Activated T-helper 1 cell treated with anti-CD3 and anti-CD28 coated beads, Interleukin-2, amount 50 U/mL, for 16 hours (primary cell): ENCODE measurements around the gene FAM72A.
A peak's percentile ranks its signal among the peaks of the same experiment; 100 is the strongest.
"Not testable (repeated sequence)": the region's sequence is repeated elsewhere in the genome, so short reads cannot be mapped to it uniquely, and the experiment has no call there.

ENCODE experiments used
- DNase-seq, 2 donors: peaks; one replicate each; pipeline ENCODE4 v3.0.0-alpha.2; 2020; ENCODE audit warnings: low read depth in 1 of 2, low spot score in 1 of 2

The FAM72A gene

DNA sequence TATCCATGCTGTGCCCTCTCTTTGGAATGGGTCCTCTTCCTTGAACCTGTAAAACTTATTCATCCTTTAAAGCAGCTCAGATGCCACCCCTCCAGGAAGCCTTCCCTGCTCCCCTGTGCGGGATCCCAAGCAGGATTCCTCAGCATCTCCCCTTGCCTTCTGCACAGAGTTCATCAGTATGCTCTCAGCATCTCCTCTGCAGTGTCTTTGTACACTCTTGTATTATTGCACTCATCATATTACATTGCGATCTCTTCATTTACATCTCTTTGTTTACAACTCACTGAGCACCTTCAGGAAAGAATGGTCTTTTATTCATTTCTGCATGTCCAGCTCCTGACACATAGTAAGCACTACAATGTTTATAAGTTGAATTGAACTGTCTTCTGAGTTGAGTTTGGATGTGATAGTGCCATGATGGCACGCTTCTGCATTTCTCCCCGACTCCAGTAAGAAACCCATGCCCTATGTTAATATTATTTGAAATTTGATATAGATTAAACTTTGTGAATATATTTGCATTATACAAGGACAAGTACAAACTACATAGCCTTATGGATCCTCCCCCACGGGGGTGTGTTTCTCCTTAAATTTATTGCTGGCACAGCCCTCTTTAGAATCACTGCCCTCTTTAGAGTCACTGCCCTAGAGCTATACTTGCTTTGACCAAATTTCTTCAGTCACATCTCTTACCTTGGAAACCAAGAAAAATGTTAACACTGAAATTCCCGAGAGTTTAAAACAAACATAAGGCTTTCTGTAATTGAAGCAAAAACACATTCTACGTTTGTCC lies 13.2 kb upstream of the FAM72A start:
- DNase-seq: not testable (repeated sequence)

DNA sequence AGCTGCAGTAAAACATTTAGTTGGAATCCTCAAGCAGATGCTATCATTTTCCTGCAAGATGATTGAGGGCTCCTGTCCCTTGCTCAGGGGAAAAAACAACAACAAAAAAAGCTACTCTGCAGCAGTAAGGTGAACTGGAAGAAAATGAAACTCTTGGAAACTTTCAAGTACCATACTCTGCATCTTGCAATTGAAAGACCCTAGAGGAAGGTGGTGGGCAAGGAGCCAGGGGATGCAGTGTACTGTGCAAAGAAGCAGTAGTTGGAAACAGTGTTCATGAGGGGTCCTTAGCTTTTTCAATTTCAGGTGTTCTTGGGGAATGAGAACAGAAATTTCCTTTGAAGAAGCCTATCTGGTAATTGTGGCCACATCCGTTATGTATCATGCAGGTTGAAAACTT lies 8.2 kb upstream of the FAM72A start:
- DNase-seq: not testable (repeated sequence)

DNA sequence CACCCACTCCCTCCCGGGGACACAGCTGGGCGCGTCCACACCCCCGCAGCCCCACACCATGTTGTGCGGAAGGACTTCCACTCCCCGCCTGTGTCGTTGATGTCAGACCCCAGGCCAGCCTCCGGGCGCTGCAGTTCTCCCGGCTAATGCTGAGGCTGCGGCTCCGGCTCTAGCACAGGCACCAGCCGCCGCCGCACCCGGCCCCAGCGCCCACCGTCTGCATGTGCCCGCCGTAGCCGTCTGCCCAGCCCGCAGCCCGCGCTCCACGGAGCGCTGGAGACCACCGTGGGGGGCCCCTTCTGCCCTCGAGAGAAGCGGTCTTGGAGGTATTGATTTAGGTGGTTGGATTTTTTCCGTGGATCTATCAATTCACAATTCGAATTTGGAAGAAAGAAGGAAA lies 2.9 kb upstream of the FAM72A start:
- DNase-seq: not testable (repeated sequence)

DNA sequence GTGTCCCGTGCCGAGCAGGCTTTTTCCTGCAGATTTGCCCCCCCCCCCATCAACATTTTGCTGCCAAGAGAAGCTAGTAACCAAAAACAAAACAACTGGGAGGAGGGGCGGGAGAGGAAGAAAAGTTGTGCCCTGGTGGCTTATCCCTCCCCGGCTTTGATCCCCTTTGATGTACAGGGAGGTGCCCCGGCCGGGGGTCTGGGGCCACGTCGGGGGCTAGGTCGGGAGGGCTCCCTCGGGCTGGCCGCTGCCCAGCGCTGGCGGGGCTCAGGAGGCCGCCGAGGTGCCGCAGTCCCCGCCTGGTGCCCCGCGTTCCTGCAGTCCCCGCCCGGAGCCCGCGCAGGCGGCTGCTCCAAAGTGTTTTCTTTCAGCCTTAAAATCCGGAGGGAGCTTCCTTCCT lies 2.2 kb upstream of the FAM72A start:
- not testable (repeated sequence) for DNase-seq

DNA sequence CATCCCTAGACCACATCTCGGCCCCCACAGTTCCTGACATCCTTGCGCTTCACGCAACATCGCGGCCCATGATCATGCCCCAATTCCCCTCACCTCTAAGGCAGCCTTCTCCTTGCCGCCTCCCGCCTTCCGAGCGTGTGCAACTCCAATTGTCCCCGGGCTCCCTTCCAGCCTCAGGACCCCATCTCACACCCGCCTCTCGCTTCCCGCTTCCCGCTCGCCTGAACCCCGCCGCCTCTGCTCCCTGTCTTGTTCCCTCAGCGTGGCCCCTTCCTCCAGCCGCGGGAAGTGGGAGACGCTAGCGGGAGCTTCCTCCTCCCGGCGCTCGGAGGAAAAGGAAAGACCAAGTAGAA lies 1.5 kb upstream of the FAM72A start:
- DNase-seq: not testable (repeated sequence)

DNA sequence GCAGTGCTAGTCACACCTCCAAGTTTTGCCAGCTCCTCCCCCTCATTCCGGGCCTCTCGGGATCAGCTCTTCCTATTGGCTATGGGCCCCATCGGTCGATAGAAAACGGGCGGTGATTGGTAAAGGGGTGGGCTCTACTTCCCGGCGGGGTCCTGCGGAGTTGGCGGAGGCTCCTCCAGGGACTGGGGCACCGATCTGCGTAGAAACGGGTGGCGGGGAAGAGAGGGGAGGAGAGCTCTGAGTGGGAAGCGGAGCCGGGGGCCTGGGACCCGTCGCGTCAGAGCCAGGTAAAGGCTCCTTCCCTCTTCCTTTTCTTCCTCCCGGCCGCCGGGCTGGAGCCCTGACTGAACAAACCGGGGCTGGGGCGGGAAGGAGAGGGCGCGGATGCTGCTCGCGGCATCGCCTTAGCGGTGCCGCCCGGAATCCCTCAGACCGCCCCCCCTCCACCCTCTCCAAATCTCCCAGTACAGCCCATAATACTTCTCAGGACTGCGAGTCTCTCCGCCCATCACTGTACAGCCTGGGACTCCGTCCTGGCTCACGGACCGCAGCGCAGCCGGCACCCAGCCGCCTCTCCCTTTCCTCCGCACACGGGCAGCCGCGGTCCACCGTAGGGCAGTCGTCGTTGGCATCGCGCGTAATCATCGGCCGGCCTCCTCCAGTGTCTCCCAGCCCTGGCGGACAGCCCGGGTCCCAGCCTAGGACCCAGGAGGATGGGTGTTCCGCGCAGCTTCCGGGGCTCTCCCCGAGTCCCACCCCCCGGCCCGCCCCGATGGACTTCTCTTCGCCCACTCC lies 922 bp upstream of the FAM72A start, which contains the start of gene SRGAP2:
Gene SRGAP2, plus strand, starts transcription at position 178 of the 795 bp plus-strand sequence. CDS start 2,430 bp downstream, outside the sequence.
- peak; percentile 7 to 25 for DNase-seq

DNA sequence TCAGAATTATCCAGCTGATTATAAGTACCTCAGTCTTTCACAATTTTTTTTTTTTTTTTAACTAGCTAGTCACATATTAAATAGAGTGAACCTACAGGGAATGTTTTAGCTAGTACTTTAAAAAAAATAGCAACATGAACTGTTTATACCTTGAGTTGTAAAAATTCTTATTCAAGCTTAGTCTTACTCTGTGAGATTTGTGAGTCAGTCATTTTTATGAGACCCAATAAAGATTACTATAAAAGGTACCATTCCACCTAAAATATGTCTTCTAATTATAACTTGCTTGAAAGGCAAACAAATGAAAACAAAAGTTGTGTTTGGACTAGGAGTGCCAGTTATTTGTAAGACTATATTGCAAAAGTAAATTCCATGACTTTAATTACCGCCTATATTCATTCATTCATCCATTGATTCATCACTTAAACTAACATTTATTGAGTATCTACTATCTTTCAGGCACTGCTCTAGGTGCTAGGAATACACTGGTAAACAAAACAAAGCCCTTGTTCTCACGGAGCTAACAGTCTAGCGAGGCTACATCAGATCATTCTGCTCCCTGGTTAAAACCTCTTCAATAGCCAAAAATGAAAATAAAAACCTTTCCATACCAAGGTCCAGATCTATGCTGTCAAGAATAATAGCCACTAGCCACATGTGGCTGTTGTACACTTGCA lies 5.8 kb downstream of the FAM72A start:
- not testable (repeated sequence) for DNase-seq

DNA sequence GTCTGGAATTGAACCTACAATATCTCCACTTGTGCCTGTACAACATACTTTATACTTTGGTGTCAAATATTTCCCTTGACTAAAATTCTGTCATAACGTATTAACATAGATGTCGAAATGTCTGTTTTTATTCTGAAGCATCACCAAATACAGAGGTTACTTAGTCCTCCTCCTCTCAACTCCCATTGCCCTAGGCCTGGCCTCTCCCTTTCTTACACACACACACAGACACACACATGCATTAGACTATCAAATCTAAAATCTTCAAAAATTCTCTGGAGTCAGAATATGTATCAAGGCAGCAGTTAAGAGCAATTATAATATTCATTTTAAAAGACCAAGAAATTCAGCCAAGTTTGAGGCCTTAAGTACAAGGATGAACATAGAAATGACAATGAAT lies 7.5 kb downstream of the FAM72A start:
- not testable (repeated sequence) for DNase-seq

DNA sequence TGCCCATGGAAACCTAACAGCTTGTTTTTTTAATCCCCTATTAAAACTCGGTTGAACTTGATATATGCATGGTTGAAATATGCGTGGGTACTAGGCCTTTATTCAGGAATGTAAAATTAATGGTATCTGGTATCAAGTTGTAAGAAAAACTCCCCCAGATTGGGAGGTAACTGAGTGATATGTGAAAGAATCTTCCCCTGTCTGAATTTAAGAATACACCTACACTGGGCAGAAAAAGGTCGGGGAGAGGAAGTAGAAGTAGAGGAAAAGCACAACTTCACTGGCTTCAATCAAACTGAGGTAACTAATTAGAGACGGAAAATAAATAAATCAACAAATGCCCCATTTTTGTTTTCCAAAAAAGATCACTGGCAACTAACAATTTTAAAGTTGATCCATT lies 15.8 kb downstream of the FAM72A start:
- DNase-seq: not testable (repeated sequence)

DNA sequence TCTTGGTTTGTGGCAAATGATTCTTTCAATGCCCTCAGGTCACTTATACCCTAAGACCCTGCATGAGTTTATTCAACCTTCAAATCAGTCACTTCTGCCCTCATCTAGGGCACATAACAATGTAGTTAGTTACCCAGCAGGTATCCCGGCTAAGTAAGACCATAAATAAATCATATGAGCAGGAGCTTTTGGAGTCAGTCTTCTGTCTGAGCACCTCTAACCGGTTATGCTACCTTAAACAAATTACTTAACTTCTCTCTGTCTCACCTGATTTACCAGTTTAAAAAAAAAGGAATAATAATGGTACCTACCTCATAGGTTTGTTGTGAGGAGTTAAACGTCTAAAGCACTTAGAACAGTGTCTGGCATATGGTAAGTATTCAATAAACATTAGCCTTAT lies 16.9 kb downstream of the FAM72A start:
- DNase-seq: not testable (repeated sequence)

DNA sequence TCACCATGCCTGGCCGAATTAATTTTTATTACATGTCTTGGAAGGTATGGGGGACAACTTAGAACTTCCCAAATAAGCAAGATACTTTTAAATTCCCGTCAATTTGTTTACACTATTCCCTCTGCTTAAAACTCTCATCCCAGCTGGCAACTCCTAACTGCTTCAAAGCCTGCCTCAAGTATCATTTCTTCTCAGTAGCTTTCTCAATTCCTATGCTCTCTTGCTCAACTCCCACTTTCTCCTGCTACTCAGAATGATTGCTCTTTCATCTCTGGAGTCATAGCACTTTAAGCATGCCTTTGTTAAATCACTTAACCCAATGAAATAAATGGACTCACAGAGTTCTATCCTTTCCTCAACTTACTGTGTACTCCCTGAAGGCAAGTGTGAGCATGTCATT lies 18.9 kb downstream of the FAM72A start:
- DNase-seq: not testable (repeated sequence)

DNA sequence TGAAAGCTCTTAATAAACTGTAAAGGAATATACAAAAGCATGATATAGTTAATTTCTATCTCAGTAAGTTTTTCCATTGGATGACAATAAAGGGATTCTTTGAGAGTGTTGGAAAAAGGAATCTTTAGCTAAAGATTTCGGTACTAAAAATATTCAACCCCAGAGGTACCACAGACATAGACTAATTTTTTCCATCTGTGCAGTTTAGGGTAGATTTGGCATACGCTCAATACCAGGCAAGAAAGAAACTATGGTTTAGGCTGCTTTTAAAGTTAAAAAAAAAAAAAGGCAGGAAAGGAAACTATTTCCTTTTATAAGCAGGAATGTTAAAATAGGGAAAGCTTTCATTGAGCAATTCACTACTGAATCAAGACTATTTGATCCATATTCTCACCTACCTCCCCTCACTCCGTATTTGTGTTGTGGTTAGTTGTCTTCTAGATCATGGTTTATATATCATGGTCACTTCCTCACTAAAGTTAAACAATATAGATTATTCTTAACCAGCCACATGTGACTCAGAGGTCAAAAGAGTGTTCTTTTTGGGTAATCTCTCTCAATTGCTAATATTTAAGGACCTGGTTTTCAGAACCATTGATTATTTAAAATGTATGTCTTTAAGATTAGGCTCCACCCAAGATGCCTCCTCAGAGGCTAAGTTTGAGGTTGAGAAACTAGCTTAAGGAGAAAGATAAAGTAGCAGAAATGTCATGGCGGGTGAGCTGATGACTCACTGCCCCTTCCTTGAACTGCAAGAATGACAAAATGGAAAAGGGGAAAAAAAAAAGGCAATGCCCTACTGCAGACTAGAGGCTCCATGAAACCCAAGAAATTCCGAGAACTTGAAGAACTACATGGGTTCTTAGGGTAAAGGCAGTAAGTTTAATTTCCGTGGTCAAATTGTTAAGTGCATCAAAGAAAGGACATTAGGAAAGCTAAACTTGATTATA lies 20.0 kb downstream of the FAM72A start:
- not testable (repeated sequence) for DNase-seq

DNA sequence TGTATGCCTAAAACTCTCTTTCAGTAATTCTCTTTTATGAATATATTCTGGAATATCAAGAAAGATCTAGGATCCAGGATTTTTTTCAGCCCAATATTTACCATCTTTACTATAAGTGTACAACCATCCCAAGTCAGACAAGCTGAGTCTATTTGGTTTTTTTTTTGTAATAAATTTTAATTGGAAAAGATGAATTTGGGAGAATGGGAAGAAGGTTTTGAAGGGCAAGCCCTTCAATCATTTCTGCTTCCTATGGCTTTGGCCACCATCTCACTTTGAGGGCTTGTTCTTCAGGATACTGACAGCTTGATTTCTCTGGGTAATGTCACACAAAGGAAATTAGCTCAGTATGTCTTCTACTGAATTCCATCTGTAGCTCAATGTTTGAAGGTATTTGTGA lies 23.0 kb downstream of the FAM72A start:
- not testable (repeated sequence) for DNase-seq

DNA sequence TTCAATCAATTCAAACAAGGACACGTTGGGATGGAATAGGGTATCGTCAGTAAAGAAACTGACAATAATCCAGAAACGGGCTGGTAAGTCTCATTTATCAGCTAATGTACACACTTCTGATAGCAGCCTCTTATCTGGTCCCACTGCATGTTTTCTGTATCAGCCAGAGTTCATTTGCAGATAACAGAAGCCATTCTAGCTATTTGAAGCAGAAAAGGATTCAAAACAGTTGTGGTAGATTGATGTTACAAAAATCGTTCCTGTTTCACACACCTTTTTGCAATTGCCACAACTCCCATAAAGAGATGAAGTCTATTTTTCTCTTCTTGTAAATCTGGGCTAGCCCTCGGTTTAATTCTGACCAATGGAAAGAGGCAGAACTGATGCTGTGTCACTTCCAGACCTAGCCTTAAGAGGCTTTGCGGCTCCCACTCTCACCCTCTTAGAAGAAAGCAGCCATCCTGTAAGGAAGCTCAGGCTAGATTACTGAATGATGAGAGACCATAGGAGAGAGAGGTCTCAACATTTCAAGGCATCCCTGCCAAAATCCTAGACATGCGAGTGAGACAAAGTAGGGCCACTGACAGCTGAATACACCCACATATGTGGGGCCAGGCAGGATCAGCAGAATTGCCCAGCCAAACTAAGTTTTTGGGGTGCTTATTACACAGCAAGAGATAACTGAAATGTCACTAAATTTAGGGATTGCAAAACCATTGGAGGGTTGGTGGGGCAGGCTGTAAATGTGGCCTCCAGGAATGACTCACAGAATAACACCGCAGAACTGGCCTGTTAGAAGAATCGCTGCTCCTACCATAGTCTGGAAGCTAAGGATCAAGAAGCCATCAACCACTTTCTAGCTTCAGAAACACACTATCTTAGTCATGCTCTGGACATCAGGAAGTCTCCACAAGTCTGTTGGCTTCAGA lies 24.3 kb downstream of the FAM72A start:
- not testable (repeated sequence) for DNase-seq

DNA sequence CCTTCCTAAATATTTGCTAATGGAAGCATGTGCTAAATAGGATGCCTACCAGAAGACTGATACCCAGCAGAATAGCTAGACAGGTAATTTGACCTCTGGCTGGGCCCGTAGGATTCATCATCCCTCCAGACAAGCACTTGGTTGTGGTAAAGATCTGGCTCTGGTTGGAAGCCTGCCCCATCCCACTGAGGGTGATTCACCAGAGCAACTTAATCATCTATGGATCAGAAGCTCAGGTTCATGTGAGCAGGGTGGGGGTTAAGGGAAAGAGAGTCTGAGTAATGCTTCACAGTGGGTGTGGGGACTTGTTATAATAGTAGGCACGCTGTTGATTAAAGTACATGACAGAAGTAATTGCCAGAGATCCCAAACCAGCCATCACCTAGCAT lies 26.5 kb downstream of the FAM72A start:
- DNase-seq: not testable (repeated sequence)

DNA sequence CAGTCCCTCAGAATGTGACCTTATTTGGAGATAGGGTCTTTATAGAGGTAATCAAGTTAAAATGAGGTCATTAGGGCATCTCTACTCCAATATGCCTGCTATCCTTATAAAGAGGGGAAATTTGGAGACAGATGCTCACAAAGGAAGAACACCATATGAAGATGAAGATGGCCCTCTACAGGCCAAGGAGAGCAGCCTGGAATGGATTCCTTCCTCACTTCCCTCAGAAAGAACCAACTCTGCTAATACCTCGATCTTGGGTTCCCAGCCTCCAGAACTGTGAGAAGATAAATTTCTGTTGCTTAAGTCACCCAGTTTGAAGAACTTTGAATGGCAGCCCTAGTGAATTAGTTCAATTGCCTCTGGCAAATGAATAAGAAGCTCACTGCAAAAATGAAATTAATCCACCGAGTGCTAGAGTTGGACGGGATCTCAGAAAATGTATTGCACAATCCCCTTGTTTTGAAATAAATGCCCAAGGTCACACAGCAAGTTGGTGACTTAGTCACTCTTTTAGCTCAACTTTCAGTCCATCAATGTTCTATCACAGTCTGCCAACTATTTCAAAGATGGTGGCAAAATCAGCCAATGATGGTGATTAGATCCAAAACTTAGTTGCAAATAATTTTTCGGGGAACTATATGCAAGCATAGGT lies 27.1 kb downstream of the FAM72A start:
- DNase-seq: not testable (repeated sequence)

DNA sequence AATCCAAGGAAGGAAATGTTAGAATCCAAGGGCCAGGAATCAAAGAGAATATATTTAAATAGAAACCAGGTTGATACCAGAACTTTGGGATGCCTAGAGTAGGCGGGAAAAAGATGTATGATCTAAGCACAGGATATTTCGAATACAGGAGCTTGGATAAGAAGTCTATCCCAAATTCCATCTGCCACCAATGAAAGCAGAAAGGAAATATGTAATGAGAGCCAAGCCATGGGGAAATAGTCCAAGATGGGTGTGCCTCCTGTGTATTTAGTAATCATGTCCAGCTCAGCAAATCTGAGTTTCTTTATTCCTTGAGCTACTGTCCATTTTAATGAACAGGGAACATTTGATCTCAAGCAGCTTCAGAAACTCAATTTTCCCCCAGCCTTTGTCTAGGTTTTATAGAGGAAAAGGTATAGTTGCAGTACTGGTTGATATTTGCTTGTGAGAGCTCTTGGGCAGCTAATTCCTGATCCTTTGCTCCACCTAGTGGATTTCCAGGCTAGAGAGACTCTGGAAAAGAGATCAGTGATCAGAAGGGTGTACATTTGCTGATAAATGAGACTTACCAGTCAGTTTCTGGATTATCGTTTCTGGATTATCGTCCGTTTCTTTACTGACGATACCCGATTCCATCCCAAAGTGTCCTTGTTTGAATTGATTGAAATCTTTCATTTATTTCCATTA lies 28.3 kb downstream of the FAM72A start:
- not testable (repeated sequence) for DNase-seq

DNA sequence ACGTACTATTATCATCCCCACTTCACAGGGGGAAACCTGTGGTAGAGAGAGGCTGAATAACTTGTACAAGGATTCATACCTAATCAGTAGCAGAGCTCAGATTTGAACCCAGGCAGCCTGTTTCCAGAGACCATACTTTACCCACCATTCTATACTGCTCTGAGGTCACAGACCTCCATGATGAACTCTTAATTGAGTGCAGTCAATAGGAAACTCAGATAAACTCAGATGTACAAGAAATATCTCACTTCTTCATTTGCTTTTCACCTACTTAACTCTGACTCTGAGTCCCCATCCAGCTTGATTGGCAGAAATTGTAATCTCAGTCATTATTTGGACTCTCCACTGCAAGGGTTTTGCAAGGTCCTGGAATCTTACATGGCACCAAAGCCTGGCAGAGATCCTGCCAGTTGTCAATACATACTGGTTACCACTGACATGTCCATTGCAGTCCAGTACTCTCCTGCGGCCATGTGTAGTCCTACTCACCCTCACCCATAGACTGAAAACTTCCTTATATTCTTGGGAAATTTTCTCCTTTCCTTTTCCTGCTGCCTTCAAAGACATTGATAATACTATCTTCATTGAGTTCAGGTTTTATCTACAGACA lies 29.4 kb downstream of the FAM72A start:
- DNase-seq: not testable (repeated sequence)
